ENCODE results near the gene STX17. TPM values are rescaled to one million over a fixed set of nuclear protein-coding genes. Genes with fewer than 3 reads are reported as not detected.

STX17 gene
- total and polyA plus RNA-seq, 2 experiments from 2014 or later: 17.6 to 26.7 TPM

DNA sequence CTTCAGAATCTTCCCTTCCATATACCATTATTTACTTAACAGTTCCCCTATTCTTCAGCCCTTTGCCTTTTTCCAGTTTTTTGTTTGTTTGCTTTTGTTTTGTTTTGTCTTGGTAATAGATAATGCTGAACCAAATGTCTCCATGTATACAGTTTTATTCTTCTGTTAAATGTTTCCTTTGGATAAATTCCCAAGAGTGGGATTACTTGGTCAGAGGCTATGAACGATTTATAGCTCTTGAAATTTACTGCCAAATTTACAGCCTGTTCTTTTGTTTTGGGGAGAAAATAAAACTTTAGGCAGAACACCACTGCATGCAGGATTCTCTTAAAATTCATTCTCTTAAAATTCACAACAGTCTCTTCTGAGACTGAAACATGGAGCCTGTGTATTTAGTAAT is 46.2 kb upstream of the STX17 start:
- Histone ChIP-seq H3K27ac (no peak overlapping the region), H3K9me2 (replicated peaks; ENCODE audit: insufficient read depth) (no peaks in the 10 kb centered on the region), H3K36me3 (replicated peaks; ENCODE audit: insufficient read depth, low read depth) (no peaks in the 10 kb centered on the region), H2AFZ (no peak overlapping the region), H3K4me2 (no peak overlapping the region), H3K27me3 (no peaks in the 10 kb centered on the region), H3K9me3 (ENCODE audit: low read depth) (no peaks in the 10 kb centered on the region), H3K79me2 (no peaks in the 10 kb centered on the region), H3K4me1 (ENCODE audit: insufficient read depth) (no peaks in the 10 kb centered on the region), H3K4me3 (no peak overlapping the region), H4K20me1 (ENCODE audit: insufficient read depth, poor library complexity, severe bottlenecking) (no peaks in the 10 kb centered on the region)
- no peak for DNase-seq (ENCODE audit: low spot score)
- WGBS (ENCODE audit: low lambda C conversion rate, missing lambda C conversion rate): 50% methylated on average over 1 of the region's 1 CpG
- TF ChIP-seq, protein P1, sequence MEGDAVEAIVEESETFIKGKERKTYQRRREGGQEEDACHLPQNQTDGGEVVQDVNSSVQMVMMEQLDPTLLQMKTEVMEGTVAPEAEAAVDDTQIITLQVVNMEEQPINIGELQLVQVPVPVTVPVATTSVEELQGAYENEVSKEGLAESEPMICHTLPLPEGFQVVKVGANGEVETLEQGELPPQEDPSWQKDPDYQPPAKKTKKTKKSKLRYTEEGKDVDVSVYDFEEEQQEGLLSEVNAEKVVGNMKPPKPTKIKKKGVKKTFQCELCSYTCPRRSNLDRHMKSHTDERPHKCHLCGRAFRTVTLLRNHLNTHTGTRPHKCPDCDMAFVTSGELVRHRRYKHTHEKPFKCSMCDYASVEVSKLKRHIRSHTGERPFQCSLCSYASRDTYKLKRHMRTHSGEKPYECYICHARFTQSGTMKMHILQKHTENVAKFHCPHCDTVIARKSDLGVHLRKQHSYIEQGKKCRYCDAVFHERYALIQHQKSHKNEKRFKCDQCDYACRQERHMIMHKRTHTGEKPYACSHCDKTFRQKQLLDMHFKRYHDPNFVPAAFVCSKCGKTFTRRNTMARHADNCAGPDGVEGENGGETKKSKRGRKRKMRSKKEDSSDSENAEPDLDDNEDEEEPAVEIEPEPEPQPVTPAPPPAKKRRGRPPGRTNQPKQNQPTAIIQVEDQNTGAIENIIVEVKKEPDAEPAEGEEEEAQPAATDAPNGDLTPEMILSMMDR (IDR thresholded peaks at IDR 0.05; ENCODE audit: poor library complexity): no peak
- no peak for TF ChIP-seq EZH2 (IDR thresholded peaks at IDR 0.05; ENCODE audit: borderline replicate concordance)
- TF ChIP-seq EZH2phosphoT487 (IDR thresholded peaks at IDR 0.05; ENCODE audit: low read depth, severe bottlenecking, unreplicated experiment): no peak

DNA sequence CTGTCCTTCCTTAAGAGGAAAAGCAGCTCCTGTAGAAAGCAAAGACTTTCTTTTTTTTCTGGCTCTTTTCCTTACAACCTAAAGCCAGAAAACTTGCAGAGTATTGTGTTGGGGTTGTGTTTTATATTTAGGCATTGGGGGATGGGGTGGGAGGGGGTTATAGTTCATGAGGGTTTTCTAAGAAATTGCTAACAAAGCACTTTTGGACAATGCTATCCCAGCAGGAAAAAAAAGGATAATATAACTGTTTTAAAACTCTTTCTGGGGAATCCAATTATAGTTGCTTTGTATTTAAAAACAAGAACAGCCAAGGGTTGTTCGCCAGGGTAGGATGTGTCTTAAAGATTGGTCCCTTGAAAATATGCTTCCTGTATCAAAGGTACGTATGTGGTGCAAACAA is 42.5 kb upstream of the STX17 start:
- H3K4me3 ChIP-seq: no peak overlapping the region
- H2AFZ ChIP-seq: no peak overlapping the region
- H3K27ac ChIP-seq: no peak overlapping the region
- 96% methylated on average over 2 of the region's 2 CpGs for WGBS (ENCODE audit: low lambda C conversion rate, missing lambda C conversion rate)
- TF ChIP-seq EZH2phosphoT487 (IDR thresholded peaks at IDR 0.05; ENCODE audit: low read depth, severe bottlenecking, unreplicated experiment) (no peak), EZH2 (IDR thresholded peaks at IDR 0.05; ENCODE audit: borderline replicate concordance) (no peak)
- TF ChIP-seq, protein P1 (IDR thresholded peaks at IDR 0.05; ENCODE audit: poor library complexity): no peak
- no peaks in the 10 kb centered on the region for H3K36me3 ChIP-seq (replicated peaks; ENCODE audit: insufficient read depth, low read depth)
- H3K4me2 ChIP-seq: no peak overlapping the region
- H3K79me2 ChIP-seq: no peaks in the 10 kb centered on the region
- no peaks in the 10 kb centered on the region for H3K9me2 ChIP-seq (replicated peaks; ENCODE audit: insufficient read depth)
- no peaks in the 10 kb centered on the region for H3K27me3 ChIP-seq
- H3K9me3 ChIP-seq (ENCODE audit: low read depth): no peaks in the 10 kb centered on the region
- H3K4me1 ChIP-seq (ENCODE audit: insufficient read depth): no peaks in the 10 kb centered on the region
- DNase-seq (ENCODE audit: low spot score): no peak
- no peaks in the 10 kb centered on the region for H4K20me1 ChIP-seq (ENCODE audit: insufficient read depth, poor library complexity, severe bottlenecking)

DNA sequence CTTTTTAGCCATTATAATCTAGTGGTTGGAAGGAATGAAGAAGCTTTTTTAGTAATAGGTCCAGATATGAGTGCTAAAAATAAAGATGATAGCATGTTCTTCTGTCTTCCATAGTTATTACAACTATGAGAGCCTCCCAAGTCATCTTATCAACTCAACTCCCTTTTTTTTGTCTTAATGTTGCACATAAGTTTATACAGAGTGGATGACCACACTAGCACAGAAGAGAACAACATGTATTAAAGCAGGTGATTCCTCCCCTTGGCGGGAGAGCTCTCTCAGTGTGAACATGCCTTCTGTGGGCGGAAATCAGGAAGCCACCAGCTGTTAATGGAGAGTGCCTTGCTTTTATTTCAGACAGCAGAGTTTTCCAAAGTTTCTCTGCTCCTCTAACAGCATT is 40.1 kb upstream of the STX17 start:
- H3K79me2 ChIP-seq: no peaks in the 10 kb centered on the region
- WGBS (ENCODE audit: low lambda C conversion rate, missing lambda C conversion rate): 64% methylated on average over 2 of the region's 2 CpGs
- no peak for TF ChIP-seq EZH2 (IDR thresholded peaks at IDR 0.05; ENCODE audit: borderline replicate concordance)
- no peak for TF ChIP-seq EZH2phosphoT487 (IDR thresholded peaks at IDR 0.05; ENCODE audit: low read depth, severe bottlenecking, unreplicated experiment)
- TF ChIP-seq, protein P1 (IDR thresholded peaks at IDR 0.05; ENCODE audit: poor library complexity): no peak
- H3K9me3 ChIP-seq (ENCODE audit: low read depth): no peaks in the 10 kb centered on the region
- H3K36me3 ChIP-seq (replicated peaks; ENCODE audit: insufficient read depth, low read depth): no peaks in the 10 kb centered on the region
- DNase-seq (ENCODE audit: low spot score): no peak
- H3K27me3 ChIP-seq: no peaks in the 10 kb centered on the region
- H3K4me2 ChIP-seq: no peak overlapping the region
- no peaks in the 10 kb centered on the region for H3K9me2 ChIP-seq (replicated peaks; ENCODE audit: insufficient read depth)
- H3K4me3 ChIP-seq: no peak overlapping the region
- H2AFZ ChIP-seq: no peak overlapping the region
- H3K27ac ChIP-seq: no peak overlapping the region
- no peaks in the 10 kb centered on the region for H3K4me1 ChIP-seq (ENCODE audit: insufficient read depth)
- no peaks in the 10 kb centered on the region for H4K20me1 ChIP-seq (ENCODE audit: insufficient read depth, poor library complexity, severe bottlenecking)

DNA sequence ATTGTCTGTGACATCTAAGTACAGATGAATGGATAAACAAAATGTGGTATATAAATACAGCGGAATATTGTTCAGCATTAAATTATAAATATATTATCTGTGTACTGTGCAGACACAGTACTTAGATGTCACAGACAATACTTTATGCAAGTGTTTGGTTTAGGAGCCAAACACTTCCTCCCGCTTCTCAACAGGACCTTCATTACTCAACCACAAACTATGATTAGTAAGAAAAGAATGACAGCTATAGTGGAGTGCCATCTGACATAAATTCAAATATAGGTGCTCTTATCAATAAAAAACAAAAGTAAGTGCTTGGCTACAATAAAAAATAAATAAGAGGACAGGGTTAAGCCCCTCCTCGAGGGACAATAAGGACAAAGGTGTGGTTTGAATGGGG is 38.9 kb upstream of the STX17 start:
- Histone ChIP-seq H3K27ac (no peak overlapping the region), H3K27me3 (no peaks in the 10 kb centered on the region), H2AFZ (no peak overlapping the region), H3K4me1 (ENCODE audit: insufficient read depth) (no peaks in the 10 kb centered on the region), H3K9me3 (ENCODE audit: low read depth) (no peaks in the 10 kb centered on the region), H3K4me2 (no peak overlapping the region), H3K9me2 (replicated peaks; ENCODE audit: insufficient read depth) (no peaks in the 10 kb centered on the region), H3K36me3 (replicated peaks; ENCODE audit: insufficient read depth, low read depth) (no peaks in the 10 kb centered on the region), H3K4me3 (no peak overlapping the region), H3K79me2 (no peaks in the 10 kb centered on the region), H4K20me1 (ENCODE audit: insufficient read depth, poor library complexity, severe bottlenecking) (no peaks in the 10 kb centered on the region)
- TF ChIP-seq EZH2 (IDR thresholded peaks at IDR 0.05; ENCODE audit: borderline replicate concordance) (no peak), EZH2phosphoT487 (IDR thresholded peaks at IDR 0.05; ENCODE audit: low read depth, severe bottlenecking, unreplicated experiment) (no peak)
- TF ChIP-seq, protein P1 (IDR thresholded peaks at IDR 0.05; ENCODE audit: poor library complexity): no peak
- WGBS (ENCODE audit: low lambda C conversion rate, missing lambda C conversion rate): 62% methylated on average over 3 of the region's 3 CpGs
- DNase-seq (ENCODE audit: low spot score): no peak
